HepG2 (cell line): ENCODE data around the gene FXYD1. TPM values are rescaled to one million over a fixed set of nuclear protein-coding genes. Genes with fewer than 3 reads are reported as not detected.

Experiments
- polyA plus RNA-seq, 8 experiments: library from polyadenylated mRNA; depleted of rRNA in 3 of 8; stranded (reverse) in 7 of 8; unstranded in 1 of 8; fragments of >200 nt; fragmentation: Illumina TruSeq in 4 of 8; extraction: Trizol in 4 of 8; gene quantifications; 2 replicates each; pipeline versions ENCODE4 v1.2.1 to v1.2.3, GENCODE V29; 2011 to 2016; ENCODE audit warnings: low read depth in 4 of 8, missing spikeins in 1 of 8, mixed read lengths in 1 of 8; ENCODE audit not compliant: insufficient read depth in 1 of 8
- small RNA-seq, 3 experiments: library from RNA; depleted of rRNA; stranded (forward); fragments of <200 nt; gene quantifications; one replicate each; pipeline ENCODE3, GENCODE V24; 2012; ENCODE audit warnings: low read depth in 2 of 3, low replicate concordance in 1 of 3; ENCODE audit not compliant: insufficient read length in 3 of 3, insufficient read depth in 2 of 3
- total RNA-seq, 5 experiments: library from RNA; depleted of rRNA; stranded (reverse); fragments of >200 nt; fragmentation: Illumina TruSeq; extraction: Trizol; gene quantifications; 2 replicates each; pipeline ENCODE4 v1.2.3, GENCODE V29; 2016; ENCODE audit warnings: low read depth in 1 of 5

Gene FXYD1
- total and polyA plus RNA-seq, 2 of the 13 experiments (the other 11 are each of a cell fraction or from before 2014, with no cell fraction given): 31.2 TPM; not detected in 1

Small RNAs within 50 kb of the gene (small RNA-seq; reads per million reads assigned to genes)
- gene AC020907.2: 0 reads per million in 3 experiments

Other genes starting within 250 kb of the FXYD1 start
- 4.4 and 6.2 TPM in 2 replicates for gene ZNF30, start 211.9 kb upstream of the FXYD1 start, total RNA-seq (2016; rRNA removed; fragmentation: Illumina TruSeq; extraction: Trizol)
- gene ZNF30, start 211.9 kb upstream of the FXYD1 start, polyA plus RNA-seq (2011; rRNA removed): 2.1 and 2.3 TPM in 2 replicates
- 5.5 and 6.3 TPM in 2 replicates for gene ZNF792, start 174.6 kb upstream of the FXYD1 start, total RNA-seq (2016; rRNA removed; fragmentation: Illumina TruSeq; extraction: Trizol)
- gene ZNF792, start 174.6 kb upstream of the FXYD1 start, polyA plus RNA-seq (2011; rRNA removed): 9.1 and 11.5 TPM in 2 replicates
- gene GRAMD1A, start 138.5 kb upstream of the FXYD1 start, total RNA-seq (2016; rRNA removed; fragmentation: Illumina TruSeq; extraction: Trizol): 8.0 and 14.7 TPM in 2 replicates
- gene GRAMD1A, start 138.5 kb upstream of the FXYD1 start, polyA plus RNA-seq (2011; rRNA removed): 171 and 181 TPM in 2 replicates
- gene SCN1B, start 108.4 kb upstream of the FXYD1 start, total RNA-seq (2016; rRNA removed; fragmentation: Illumina TruSeq; extraction: Trizol): 1.5 and 2.7 TPM in 2 replicates
- gene SCN1B, start 108.4 kb upstream of the FXYD1 start, polyA plus RNA-seq (2011; rRNA removed): 20.1 and 24.5 TPM in 2 replicates
- gene HPN, start 97.1 kb upstream of the FXYD1 start, total RNA-seq (2016; rRNA removed; fragmentation: Illumina TruSeq; extraction: Trizol): 23.9 and 46.7 TPM in 2 replicates
- 261 and 364 TPM in 2 replicates for gene HPN, start 97.1 kb upstream of the FXYD1 start, polyA plus RNA-seq (2011; rRNA removed)
- not detected in 2 replicates for gene FXYD3, start 23.0 kb upstream of the FXYD1 start, total RNA-seq (2016; rRNA removed; fragmentation: Illumina TruSeq; extraction: Trizol)
- gene FXYD3, start 23.0 kb upstream of the FXYD1 start, polyA plus RNA-seq (2011; rRNA removed): 4.9 and 5.5 TPM in 2 replicates
- gene LGI4, start 3.8 kb upstream of the FXYD1 start, total RNA-seq (2016; rRNA removed; fragmentation: Illumina TruSeq; extraction: Trizol): not detected in 2 replicates
- 2.8 and 4.2 TPM in 2 replicates for gene LGI4, start 3.8 kb upstream of the FXYD1 start, polyA plus RNA-seq (2011; rRNA removed)
- not detected in 2 replicates for gene FXYD7, start 4.4 kb downstream of the FXYD1 start, total RNA-seq (2016; rRNA removed; fragmentation: Illumina TruSeq; extraction: Trizol)
- gene FXYD7, start 4.4 kb downstream of the FXYD1 start, polyA plus RNA-seq (2011; rRNA removed): 0.17 and 0.55 TPM in 2 replicates
- gene FXYD5, start 15.9 kb downstream of the FXYD1 start, total RNA-seq (2016; rRNA removed; fragmentation: Illumina TruSeq; extraction: Trizol): not detected in 2 replicates
- gene FXYD5, start 15.9 kb downstream of the FXYD1 start, polyA plus RNA-seq (2011; rRNA removed): 0.65 and 0.91 TPM in 2 replicates
- not detected in 2 replicates for gene FAM187B, start 89.9 kb downstream of the FXYD1 start, total RNA-seq (2016; rRNA removed; fragmentation: Illumina TruSeq; extraction: Trizol)
- gene FAM187B, start 89.9 kb downstream of the FXYD1 start, polyA plus RNA-seq (2011; rRNA removed): not detected in 2 replicates
- 14.2 and 29.2 TPM in 2 replicates for gene LSR, start 110.2 kb downstream of the FXYD1 start, total RNA-seq (2016; rRNA removed; fragmentation: Illumina TruSeq; extraction: Trizol)
- gene LSR, start 110.2 kb downstream of the FXYD1 start, polyA plus RNA-seq (2011; rRNA removed): 79.2 and 111 TPM in 2 replicates
- 44.8 and 54.9 TPM in 2 replicates for gene USF2, start 130.1 kb downstream of the FXYD1 start, total RNA-seq (2016; rRNA removed; fragmentation: Illumina TruSeq; extraction: Trizol)
- gene USF2, start 130.1 kb downstream of the FXYD1 start, polyA plus RNA-seq (2011; rRNA removed): 94.9 and 106 TPM in 2 replicates
- gene HAMP, start 143.7 kb downstream of the FXYD1 start, total RNA-seq (2016; rRNA removed; fragmentation: Illumina TruSeq; extraction: Trizol): 25.7 and 47.6 TPM in 2 replicates
- gene HAMP, start 143.7 kb downstream of the FXYD1 start, polyA plus RNA-seq (2011; rRNA removed): 36.1 and 73.0 TPM in 2 replicates
- 0.80 and 1.3 TPM in 2 replicates for gene MAG, start 153.3 kb downstream of the FXYD1 start, total RNA-seq (2016; rRNA removed; fragmentation: Illumina TruSeq; extraction: Trizol)
- gene MAG, start 153.3 kb downstream of the FXYD1 start, polyA plus RNA-seq (2011; rRNA removed): 0.17 and 0.20 TPM in 2 replicates
- 0.49 and 0.71 TPM in 2 replicates for gene CD22, start 190.4 kb downstream of the FXYD1 start, total RNA-seq (2016; rRNA removed; fragmentation: Illumina TruSeq; extraction: Trizol)
- gene CD22, start 190.4 kb downstream of the FXYD1 start, polyA plus RNA-seq (2011; rRNA removed): 0.98 and 1.7 TPM in 2 replicates
- not detected in 2 replicates for gene FFAR1, start 209.1 kb downstream of the FXYD1 start, total RNA-seq (2016; rRNA removed; fragmentation: Illumina TruSeq; extraction: Trizol)
- not detected in 2 replicates for gene FFAR1, start 209.1 kb downstream of the FXYD1 start, polyA plus RNA-seq (2011; rRNA removed)
- not detected in 2 replicates for gene FFAR3, start 219.6 kb downstream of the FXYD1 start, total RNA-seq (2016; rRNA removed; fragmentation: Illumina TruSeq; extraction: Trizol)
- gene FFAR3, start 219.6 kb downstream of the FXYD1 start, polyA plus RNA-seq (2011; rRNA removed): not detected in 2 replicates
- not detected in 2 replicates for gene GPR42, start 232.2 kb downstream of the FXYD1 start, total RNA-seq (2016; rRNA removed; fragmentation: Illumina TruSeq; extraction: Trizol)
- gene GPR42, start 232.2 kb downstream of the FXYD1 start, polyA plus RNA-seq (2011; rRNA removed): not detected in 2 replicates